Mammary epithelial cell (primary cell): Measurements from ENCODE around the gene DNAJC28.

Experiments used
- EZH2 ChIP-seq: IDR thresholded peaks from 2 replicates; pipeline ENCODE4 v1.6.1; 2012; ENCODE audit warnings: low read length, inconsistent platforms, borderline replicate concordance
- TF ChIP-seq, protein P1 (sequence below), 2 donors: IDR thresholded peaks in 1 of 2; conservative IDR thresholded peaks in 1 of 2; 2 replicates each; pipeline ENCODE4 v1.5.1; 2011 to 2012; ENCODE audit warnings: inconsistent platforms in 2 of 2, low read length in 2 of 2, mild to moderate bottlenecking in 2 of 2, control low read depth in 1 of 2, low read depth in 1 of 2; ENCODE audit not compliant: insufficient read depth in 1 of 2; ENCODE audit errors: extremely low read depth in 1 of 2

DNA sequence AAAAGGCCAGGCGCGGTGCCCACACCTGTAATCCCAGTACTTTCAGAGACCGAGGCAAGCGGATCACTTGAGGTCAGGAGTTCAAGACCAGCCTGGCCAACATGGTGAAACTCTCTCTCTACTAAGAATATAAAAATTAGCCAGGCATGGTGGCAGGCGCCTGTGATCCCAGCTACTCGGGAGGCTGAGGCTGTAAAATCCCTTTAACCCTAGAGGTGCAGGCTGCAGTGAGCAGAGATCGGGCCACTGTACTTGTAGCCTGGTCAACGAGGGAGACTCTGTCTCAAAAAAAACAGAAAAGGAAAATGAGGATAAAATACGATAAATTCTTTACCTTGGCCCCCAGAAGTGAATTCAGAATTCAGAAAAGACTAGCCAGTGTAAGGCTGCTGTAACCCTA lies 13.3 kb downstream of the DNAJC28 start:
- TF ChIP-seq, protein P1, sequence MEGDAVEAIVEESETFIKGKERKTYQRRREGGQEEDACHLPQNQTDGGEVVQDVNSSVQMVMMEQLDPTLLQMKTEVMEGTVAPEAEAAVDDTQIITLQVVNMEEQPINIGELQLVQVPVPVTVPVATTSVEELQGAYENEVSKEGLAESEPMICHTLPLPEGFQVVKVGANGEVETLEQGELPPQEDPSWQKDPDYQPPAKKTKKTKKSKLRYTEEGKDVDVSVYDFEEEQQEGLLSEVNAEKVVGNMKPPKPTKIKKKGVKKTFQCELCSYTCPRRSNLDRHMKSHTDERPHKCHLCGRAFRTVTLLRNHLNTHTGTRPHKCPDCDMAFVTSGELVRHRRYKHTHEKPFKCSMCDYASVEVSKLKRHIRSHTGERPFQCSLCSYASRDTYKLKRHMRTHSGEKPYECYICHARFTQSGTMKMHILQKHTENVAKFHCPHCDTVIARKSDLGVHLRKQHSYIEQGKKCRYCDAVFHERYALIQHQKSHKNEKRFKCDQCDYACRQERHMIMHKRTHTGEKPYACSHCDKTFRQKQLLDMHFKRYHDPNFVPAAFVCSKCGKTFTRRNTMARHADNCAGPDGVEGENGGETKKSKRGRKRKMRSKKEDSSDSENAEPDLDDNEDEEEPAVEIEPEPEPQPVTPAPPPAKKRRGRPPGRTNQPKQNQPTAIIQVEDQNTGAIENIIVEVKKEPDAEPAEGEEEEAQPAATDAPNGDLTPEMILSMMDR (conservative IDR thresholded peaks at IDR 0.05 in 1 of 2, IDR thresholded peaks at IDR 0.05 in 1 of 2; ENCODE audit: extremely low read depth in 1 of 2, insufficient read depth in 1 of 2, low read depth in 1 of 2, low read length in 2 of 2) = no peak
- TF ChIP-seq EZH2 = no peak
